ENCODE results near the gene CTNNA2. TPM values are rescaled to one million over a fixed set of nuclear protein-coding genes. Genes with fewer than 3 reads are reported as not detected.

CTNNA2 gene
- total and polyA plus RNA-seq, 8 donors: 0.28 to 5.7 (median 0.44) TPM; not detected in 4

DNA sequence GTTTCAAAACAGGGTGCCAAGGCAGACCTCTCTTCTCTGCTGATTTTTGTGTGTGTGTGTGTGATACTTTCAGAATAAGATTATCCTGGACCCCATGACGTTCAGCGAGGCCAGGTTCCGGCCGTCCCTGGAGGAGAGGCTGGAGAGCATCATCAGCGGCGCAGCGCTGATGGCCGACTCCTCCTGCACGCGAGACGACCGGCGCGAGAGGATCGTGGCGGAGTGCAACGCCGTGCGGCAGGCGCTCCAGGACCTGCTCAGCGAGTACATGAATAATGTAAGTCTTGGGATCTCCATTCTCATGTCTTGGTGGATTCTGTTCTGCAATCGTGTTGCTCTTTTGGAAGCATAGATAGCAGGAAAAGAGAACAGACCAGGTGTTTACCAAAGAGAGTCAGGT is 396.7 kb downstream of the CTNNA2 start:
- Histone ChIP-seq H3K27me3 (no peaks in the 10 kb centered on the region), H3K36me3 (no peaks in the 10 kb centered on the region), H3K4me1 (no peaks in the 10 kb centered on the region), H3K9me3 (no peaks in the 10 kb centered on the region), H3K27ac (no peak overlapping the region), H3K4me3 (no peak overlapping the region)
- intact Hi-C loops (cut with DNase I; ENCODE audit: low total_unique reads): no loop called here
- TF ChIP-seq EP300 (IDR thresholded peaks at IDR 0.05) (no peak), CTCF (IDR thresholded peaks at IDR 0.05) (no peak), POLR2A (IDR thresholded peaks at IDR 0.05) (no peak), POLR2AphosphoS5 (IDR thresholded peaks at IDR 0.05) (no peak)
- DNase-seq: no peak
- WGBS, 5 donors: 93 to 96% (median 94%) methylated on average over 22 of the region's 22 CpGs

DNA sequence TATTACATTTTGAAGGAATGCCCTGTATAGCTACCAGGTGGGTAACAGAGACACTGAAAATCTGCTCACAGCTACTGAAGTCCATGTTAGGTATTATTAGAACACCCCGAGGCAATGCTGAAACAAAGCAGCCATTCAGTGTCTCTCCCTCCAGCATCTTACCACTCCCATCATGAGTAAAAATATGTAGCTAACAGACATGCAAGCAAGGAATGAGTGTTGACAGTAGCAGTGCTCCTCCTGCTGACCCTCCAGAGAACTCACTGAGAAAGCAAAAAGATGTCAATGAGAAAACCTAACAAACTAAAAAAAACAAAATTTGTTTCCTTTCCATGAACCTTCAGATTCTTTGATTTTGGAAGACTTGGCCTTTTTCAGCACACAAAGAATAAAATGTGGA is 397.8 kb downstream of the CTNNA2 start:
- Histone ChIP-seq H3K9me3 (no peaks in the 10 kb centered on the region), H3K27me3 (no peaks in the 10 kb centered on the region), H3K4me1 (no peaks in the 10 kb centered on the region), H3K4me3 (no peak overlapping the region), H3K36me3 (no peaks in the 10 kb centered on the region), H3K27ac (no peak overlapping the region)
- no peak for TF ChIP-seq POLR2AphosphoS5 (IDR thresholded peaks at IDR 0.05)
- TF ChIP-seq EP300 (IDR thresholded peaks at IDR 0.05): no peak
- no peak for TF ChIP-seq CTCF (IDR thresholded peaks at IDR 0.05)
- no peak for TF ChIP-seq POLR2A (IDR thresholded peaks at IDR 0.05)
- intact Hi-C loops (cut with DNase I; ENCODE audit: low total_unique reads): no loop called here
- no peak for DNase-seq
- 38 to 75% (median 58%) methylated on average over 1 of the region's 1 CpG for WGBS, 5 donors

DNA sequence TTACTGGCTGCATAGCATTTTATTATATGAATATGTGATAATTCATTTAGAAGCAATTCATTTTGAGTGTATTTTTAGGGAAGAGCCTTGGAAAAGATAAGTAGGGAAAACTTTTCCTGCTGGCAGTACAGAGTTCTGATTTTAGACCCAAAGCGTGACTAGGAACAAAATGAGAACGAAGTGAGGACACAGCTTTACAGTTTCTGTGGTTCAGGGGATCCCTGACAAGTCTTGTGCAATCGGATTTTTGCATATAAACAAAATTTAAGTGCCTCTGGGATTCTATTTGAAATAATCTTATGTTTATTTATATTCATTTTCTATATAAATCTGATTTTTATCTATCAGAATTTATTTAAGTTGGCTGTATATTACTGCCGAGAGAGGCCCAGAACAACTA is 402.6 kb downstream of the CTNNA2 start:
- Histone ChIP-seq H3K4me3 (no peak overlapping the region), H3K9me3 (no peaks in the 10 kb centered on the region), H3K36me3 (no peaks in the 10 kb centered on the region), H3K27me3 (no peaks in the 10 kb centered on the region), H3K4me1 (no peaks in the 10 kb centered on the region), H3K27ac (no peak overlapping the region)
- no peak for TF ChIP-seq POLR2A (IDR thresholded peaks at IDR 0.05)
- no peak for TF ChIP-seq CTCF (IDR thresholded peaks at IDR 0.05)
- TF ChIP-seq EP300 (IDR thresholded peaks at IDR 0.05): no peak
- TF ChIP-seq POLR2AphosphoS5 (IDR thresholded peaks at IDR 0.05): no peak
- DNase-seq: no peak
- WGBS, 5 donors: 56 to 66% (median 62%) methylated on average over 4 of the region's 4 CpGs
- intact Hi-C loops (cut with DNase I; ENCODE audit: low total_unique reads): no loop called here

- intact Hi-C loops (cut with DNase I; ENCODE audit: low total_unique reads): no loop called here
- TF ChIP-seq CTCF (IDR thresholded peaks at IDR 0.05) (no peak), POLR2AphosphoS5 (IDR thresholded peaks at IDR 0.05) (no peak), POLR2A (IDR thresholded peaks at IDR 0.05) (no peak), EP300 (IDR thresholded peaks at IDR 0.05) (no peak)
- no peaks in the 10 kb centered on the region for H3K9me3 ChIP-seq
- H3K4me3 ChIP-seq: no peak overlapping the region
- no peak overlapping the region for H3K27ac ChIP-seq
- no peaks in the 10 kb centered on the region for H3K36me3 ChIP-seq
- 72 to 85% (median 78%) methylated on average over 2 to 3 of the region's 4 CpGs for WGBS, 5 donors
- no peaks in the 10 kb centered on the region for H3K4me1 ChIP-seq
- no peak for DNase-seq
- H3K27me3 ChIP-seq: no peaks in the 10 kb centered on the region
Observed at GRCh38 chr2:79916285-79916684, 403.4 kb downstream of the CTNNA2 start.
